A549 (cell line): Measurements from ENCODE around the gene IGSF22. TPM values are rescaled to one million over a fixed set of nuclear protein-coding genes. Genes with fewer than 3 reads are reported as not detected.
A peak's percentile ranks its signal among the peaks of the same experiment; 100 is the strongest.

Experiments used
- ATAC-seq, 2 experiments: fragments of 200-7000 bp in 1 of 2; fragments of >200 bp in 1 of 2; cut with Nextera tagmentation in 1 of 2; cut with Tn5 transposase in 1 of 2; 3 replicates each; pipeline versions ENCODE4 v1.8.0 to v1.9.1; 2018 to 2020; ENCODE audit warnings: mild to moderate bottlenecking in 1 of 2, moderate library complexity in 1 of 2
- CTCF ChIA-PET: fragments of 300-600 bp; sonication (Branson Sonifier 250); formaldehyde crosslinking; extraction: SDS; loops from one replicate; lab custom pipeline; 2021; ENCODE audit warnings: antibody characterized with exemption, inconsistent platforms; lab: Yijun Ruan, JAX
- POLR2A ChIA-PET: fragments of 350-600 bp; formaldehyde crosslinking; extraction: SDS; loops from one replicate; lab custom pipeline; 2021; ENCODE audit warnings: antibody characterized with exemption, inconsistent platforms; lab: Yijun Ruan, JAX
- DNase-seq, 2 experiments: peaks; one replicate each; pipeline versions ENCODE4 v3.0.0 to v3.0.0-alpha.2; 2011 to 2016; ENCODE audit warnings: low read depth in 1 of 2, low spot score in 1 of 2
- FAIRE-seq: peaks from 2 replicates; lab custom pipeline; 2011; peaks lifted over from hg19 to GRCh38; lab: Jason Lieb, UNC
- H3K27ac ChIP-seq, 2 experiments: fragments of >200 bp; sonication (Bioruptor Twin); formaldehyde crosslinking; 3 replicates each; pipeline ENCODE4 v1.5.1; 2016 to 2017
- H3K4me1 ChIP-seq: fragments of >200 bp; sonication (Bioruptor Twin); formaldehyde crosslinking; 3 replicates; pipeline ENCODE4 v1.6.1; 2016
- H3K4me2 ChIP-seq: fragments of >200 bp; sonication (Bioruptor Twin); formaldehyde crosslinking; 3 replicates; pipeline ENCODE4 v1.6.1; 2016
- H3K4me3 ChIP-seq: fragments of >200 bp; sonication (Bioruptor Twin); formaldehyde crosslinking; 3 replicates; pipeline ENCODE4 v1.5.1; 2016
- H3K9me3 ChIP-seq: fragments of >200 bp; sonication (Bioruptor Twin); formaldehyde crosslinking; 3 replicates; pipeline ENCODE4 v1.6.1; 2016
- CHD4 ChIP-seq: fragments of 200-600 bp; sonication (generic); IDR thresholded peaks from 2 replicates; pipeline ENCODE4 v1.6.1; 2016; ENCODE audit warnings: antibody characterized with exemption, mild to moderate bottlenecking, borderline replicate concordance
- EHF ChIP-seq: fragments of 250-450 bp; sonication (Bioruptor Pico); IDR thresholded peaks from 2 replicates; pipeline ENCODE4 v1.5.0; 2020; ENCODE audit warnings: mild to moderate bottlenecking
- ELK1 ChIP-seq: fragments of 150-350 bp; IDR thresholded peaks from 2 replicates; pipeline ENCODE4 v1.6.1; 2014; ENCODE audit warnings: low read depth, mild to moderate bottlenecking, low read length
- ESRRA ChIP-seq: fragments of 150-350 bp; IDR thresholded peaks from 2 replicates; pipeline ENCODE4 v1.6.1; 2014; ENCODE audit warnings: mild to moderate bottlenecking, low read length, borderline replicate concordance
- FOSL2 ChIP-seq, 2 experiments: fragments of 450-650 bp in 1 of 2; fragments of >200 bp in 1 of 2; sonication (Bioruptor Twin) in 1 of 2; formaldehyde crosslinking; IDR thresholded peaks; 2 replicates each; pipeline versions ENCODE4 v1.5.0 to v1.6.1; 2016 to 2020; ENCODE audit warnings: mild to moderate bottlenecking in 1 of 2, moderate library complexity in 1 of 2
- FOXS1 ChIP-seq: fragments of 250-450 bp; sonication (Bioruptor Pico); IDR thresholded peaks from 2 replicates; pipeline ENCODE4 v1.5.0; 2020; ENCODE audit warnings: mild to moderate bottlenecking, moderate library complexity
- HDAC2 ChIP-seq: fragments of 200-600 bp; sonication (generic); IDR thresholded peaks from 2 replicates; pipeline ENCODE4 v1.6.1; 2016
- HOXB5 ChIP-seq: fragments of 250-450 bp; sonication (Bioruptor Pico); IDR thresholded peaks from 2 replicates; pipeline ENCODE4 v1.5.0; 2020; ENCODE audit warnings: mild to moderate bottlenecking, moderate library complexity
- JUN ChIP-seq, 2 experiments: fragments of >200 bp; sonication (Bioruptor Twin); formaldehyde crosslinking; IDR thresholded peaks; 2 replicates in 1 of 2; 3 replicates in 1 of 2; pipeline ENCODE4 v1.6.1; 2016 to 2017
- KDM1A ChIP-seq: fragments of 200-600 bp; sonication (generic); IDR thresholded peaks from 2 replicates; pipeline ENCODE4 v1.6.1; 2016; ENCODE audit warnings: low read depth, mild to moderate bottlenecking
- MAX ChIP-seq: IDR thresholded peaks from 2 replicates; pipeline ENCODE4 v1.6.1; 2012
- PHF8 ChIP-seq: fragments of 200-600 bp; sonication (generic); IDR thresholded peaks from 2 replicates; pipeline ENCODE4 v1.6.1; 2016; ENCODE audit warnings: low read depth, mild to moderate bottlenecking, antibody characterized with exemption, moderate library complexity, borderline replicate concordance
- POLR2A ChIP-seq: IDR thresholded peaks from 2 replicates; pipeline ENCODE4 v1.6.1; 2012; ENCODE audit warnings: mild to moderate bottlenecking, low read length
- POLR2AphosphoS2 ChIP-seq: conservative IDR thresholded peaks from 2 replicates; pipeline ENCODE4 v1.6.1; 2012; ENCODE audit warnings: low read length, improper control_type of control experiment, inconsistent platforms
- RAD21 ChIP-seq, 2 experiments: fragments of >200 bp in 1 of 2; sonication (Bioruptor Twin) in 1 of 2; formaldehyde crosslinking in 1 of 2; IDR thresholded peaks in 1 of 2; conservative IDR thresholded peaks in 1 of 2; 2 replicates in 1 of 2; 3 replicates in 1 of 2; pipeline ENCODE4 v1.6.1; 2012 to 2018; ENCODE audit warnings: inconsistent platforms in 1 of 2
- REST ChIP-seq: fragments of 200-600 bp; sonication (generic); IDR thresholded peaks from 2 replicates; pipeline ENCODE4 v1.6.1; 2016; ENCODE audit warnings: antibody characterized with exemption, mild to moderate bottlenecking, moderate library complexity
- RFX5 ChIP-seq: fragments of 450-650 bp; IDR thresholded peaks from 2 replicates; pipeline ENCODE4 v1.7.1; 2014; ENCODE audit warnings: antibody characterized with exemption, mild to moderate bottlenecking, moderate library complexity
- SMC3 ChIP-seq: fragments of >200 bp; sonication (Bioruptor Twin); formaldehyde crosslinking; IDR thresholded peaks from 3 replicates; pipeline ENCODE4 v1.6.1; 2018; ENCODE audit warnings: inconsistent platforms
- TFCP2L1 ChIP-seq: fragments of 250-450 bp; sonication (Bioruptor Pico); IDR thresholded peaks from 2 replicates; pipeline ENCODE4 v1.5.0; 2021; ENCODE audit warnings: mild to moderate bottlenecking
- ZNF302 ChIP-seq: fragments of 250-450 bp; sonication (Bioruptor Pico); IDR thresholded peaks from 2 replicates; pipeline ENCODE4 v1.9.0; 2021; ENCODE audit warnings: inconsistent platforms, mild to moderate bottlenecking, moderate library complexity
- ZSCAN20 ChIP-seq: fragments of 250-450 bp; sonication (Bioruptor Pico); IDR thresholded peaks from 2 replicates; pipeline ENCODE4 v1.8.0; 2022; ENCODE audit warnings: mild to moderate bottlenecking, moderate library complexity
- WGBS: methylation state at CpG from one replicate; pipeline ENCODE4 v1.1.6; 2017; ENCODE audit errors: missing lambda C conversion rate; 5-methylcytosine and 5-hydroxymethylcytosine counted together
- polyA plus RNA-seq, 4 experiments: library from polyadenylated mRNA; depleted of rRNA in 3 of 4; stranded (reverse); fragments of >200 nt; fragmentation: RNase III in 1 of 4; extraction: RNeasy Plus Mini Kit Qiagen cat#74134 plus additional on column Dnase treatment in 1 of 4; gene quantifications; 2 replicates in 3 of 4; 3 replicates in 1 of 4; pipeline ENCODE4 v1.2.3, GENCODE V29; 2011 to 2017
- TF ChIP-seq, protein P1 (sequence below): fragments of >200 bp; sonication (Bioruptor Twin); formaldehyde crosslinking; IDR thresholded peaks from 3 replicates; pipeline ENCODE4 v1.6.1; 2016
- TF ChIP-seq, protein P2 (sequence below): IDR thresholded peaks from 2 replicates; pipeline ENCODE4 v1.6.1; 2012; ENCODE audit warnings: low read depth, borderline replicate concordance

Gene IGSF22
- polyA plus RNA-seq, 2 of the 4 experiments (the other 2 are of a cell fraction): 0.06 TPM; not detected in 1

DNA sequence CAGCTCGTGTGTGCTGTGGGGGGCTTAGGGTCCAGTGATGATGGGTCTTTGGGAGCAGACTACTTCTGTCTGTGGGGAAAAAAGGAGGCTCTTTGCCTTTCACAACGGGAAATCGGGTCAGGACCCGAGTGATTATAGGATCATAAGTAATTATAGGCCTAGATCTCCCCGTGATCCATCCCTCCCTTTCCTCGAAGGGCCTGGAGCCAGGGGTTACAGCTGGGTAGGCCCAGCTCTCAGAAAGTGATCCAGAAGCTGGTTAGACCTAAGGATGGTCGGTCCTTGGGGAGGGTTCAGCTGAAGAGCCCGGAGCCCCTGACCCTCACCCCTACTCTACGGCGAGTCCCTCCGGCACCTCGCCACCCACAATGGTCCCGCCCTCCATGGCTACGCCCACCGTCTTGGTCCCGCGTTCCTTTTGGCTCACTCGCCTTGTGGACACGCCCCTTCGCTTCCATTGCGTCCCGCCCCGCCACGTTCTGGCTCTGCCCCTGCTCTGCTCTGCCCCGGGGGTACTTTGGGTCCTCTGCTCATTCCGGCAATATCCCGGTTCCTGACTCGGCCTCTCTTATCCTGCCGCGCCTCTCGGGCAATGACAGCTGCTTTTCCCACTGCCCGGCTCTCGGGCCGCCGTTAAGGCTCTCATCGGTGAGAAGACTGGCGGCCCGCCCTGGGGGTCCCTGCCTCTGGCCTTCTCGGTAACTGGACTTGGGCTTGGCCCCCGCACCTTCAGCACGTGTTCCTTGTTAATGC, 5.0 kb downstream of the IGSF22 start:
- H3K27ac ChIP-seq: peak overlapping the region; percentile 18 to 77
- peak overlapping the region; percentile 64 for H3K4me3 ChIP-seq
- H3K9me3 ChIP-seq: no peaks in the 10 kb centered on the region
- TF ChIP-seq PHF8: no peak
- TF ChIP-seq POLR2A: peak; percentile 17
- TF ChIP-seq MAX: peak; percentile 41
- H3K4me2 ChIP-seq: peak overlapping the region; percentile 98
- FAIRE-seq (no peak), ATAC-seq (peak; percentile 90 to 95), DNase-seq (peak; percentile 70 to 76)
- WGBS: 8% methylated on average over 39 of the region's 41 CpGs
- ChIA-PET POLR2A (interaction anchor here (1.2 to 2.3 kb wide), 3 partner anchors 87 to 327 kb away, joined by 3 to 9 read pairs (median 6); partner anchors contain the start of genes LDHA, SPTY2D1 and TSG101), CTCF (interaction anchor here (0.7 to 5.5 kb wide), 18 partner anchors 8 to 180 kb away, joined by 3 to 45 read pairs (median 7); no protein-coding TSS in a partner anchor)
- H3K4me1 ChIP-seq: no peaks in the 10 kb centered on the region

- peak overlapping the region; percentile 98 for H3K4me2 ChIP-seq
- WGBS: 69% methylated on average over 5 of the region's 5 CpGs
- TF ChIP-seq TFCP2L1 (CRISPR knock-in tag): no peak
- TF ChIP-seq KDM1A: no peak
- TF ChIP-seq POLR2AphosphoS2: no peak
- TF ChIP-seq RAD21 (conservative IDR thresholded peaks at IDR 0.05 in 1 of 2, IDR thresholded peaks at IDR 0.05 in 1 of 2): no peak
- no peak for TF ChIP-seq ESRRA
- no peaks in the 10 kb centered on the region for H3K9me3 ChIP-seq
- DNase-seq (no peak), ATAC-seq (no peak), FAIRE-seq (no peak)
- H3K27ac ChIP-seq: no peak overlapping the region
- POLR2A ChIA-PET: interaction anchor here (2.2 to 2.3 kb wide), 2 partner anchors 86 to 194 kb away, joined by 6 to 9 read pairs; partner anchors contain the start of genes SPTY2D1 and TSG101
- no peaks in the 10 kb centered on the region for H3K4me1 ChIP-seq
- H3K4me3 ChIP-seq: no peak overlapping the region; the same call in 2 of the 3 replicates
- CTCF ChIA-PET: interaction anchor here (1.5 to 5.5 kb wide), 5 partner anchors 11 to 55 kb away, joined by 4 to 45 read pairs (median 7); no protein-coding TSS in a partner anchor
Observed at GRCh38 chr11:18720091-18720807, 5.7 kb downstream of the IGSF22 start.

- Histone ChIP-seq H3K4me3 (no peak overlapping the region), H3K9me3 (no peaks in the 10 kb centered on the region), H3K4me2 (no peak overlapping the region), H3K4me1 (no peaks in the 10 kb centered on the region), H3K27ac (no peak overlapping the region)
- DNase-seq (no peak), ATAC-seq (no peak), FAIRE-seq (no peak)
- CTCF ChIA-PET: interaction anchor here (2.3 kb wide), 1 partner anchor 16 kb away, joined by 6 read pairs; no protein-coding TSS in a partner anchor
- POLR2A ChIA-PET: no interaction called here
- 51% methylated on average over 7 of the region's 7 CpGs for WGBS
- no peak for TF ChIP-seq FOSL2 (IDR thresholded peaks at IDR 0.05)
- no peak for TF ChIP-seq FOSL2 (CRISPR knock-in tag; IDR thresholded peaks at IDR 0.05)
- no peak for TF ChIP-seq RAD21 (conservative IDR thresholded peaks at IDR 0.05 in 1 of 2, IDR thresholded peaks at IDR 0.05 in 1 of 2)
- TF ChIP-seq ESRRA: no peak
- TF ChIP-seq ZNF302 (CRISPR knock-in tag): no peak
- no peak for TF ChIP-seq SMC3
- no peak for TF ChIP-seq CHD4
- TF ChIP-seq HOXB5 (CRISPR knock-in tag): no peak
- TF ChIP-seq, protein P1, sequence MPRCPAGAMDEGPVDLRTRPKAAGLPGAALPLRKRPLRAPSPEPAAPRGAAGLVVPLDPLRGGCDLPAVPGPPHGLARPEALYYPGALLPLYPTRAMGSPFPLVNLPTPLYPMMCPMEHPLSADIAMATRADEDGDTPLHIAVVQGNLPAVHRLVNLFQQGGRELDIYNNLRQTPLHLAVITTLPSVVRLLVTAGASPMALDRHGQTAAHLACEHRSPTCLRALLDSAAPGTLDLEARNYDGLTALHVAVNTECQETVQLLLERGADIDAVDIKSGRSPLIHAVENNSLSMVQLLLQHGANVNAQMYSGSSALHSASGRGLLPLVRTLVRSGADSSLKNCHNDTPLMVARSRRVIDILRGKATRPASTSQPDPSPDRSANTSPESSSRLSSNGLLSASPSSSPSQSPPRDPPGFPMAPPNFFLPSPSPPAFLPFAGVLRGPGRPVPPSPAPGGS: no peak
- no peak for TF ChIP-seq JUN (IDR thresholded peaks at IDR 0.05)
- no peak for TF ChIP-seq EHF (CRISPR knock-in tag)
- no peak for TF ChIP-seq ELK1
- TF ChIP-seq FOXS1: no peak
- TF ChIP-seq ZSCAN20 (CRISPR knock-in tag): no peak
- TF ChIP-seq, protein P2, sequence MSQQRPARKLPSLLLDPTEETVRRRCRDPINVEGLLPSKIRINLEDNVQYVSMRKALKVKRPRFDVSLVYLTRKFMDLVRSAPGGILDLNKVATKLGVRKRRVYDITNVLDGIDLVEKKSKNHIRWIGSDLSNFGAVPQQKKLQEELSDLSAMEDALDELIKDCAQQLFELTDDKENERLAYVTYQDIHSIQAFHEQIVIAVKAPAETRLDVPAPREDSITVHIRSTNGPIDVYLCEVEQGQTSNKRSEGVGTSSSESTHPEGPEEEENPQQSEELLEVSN: no peak
- TF ChIP-seq REST: no peak
- no peak for TF ChIP-seq HDAC2
- TF ChIP-seq RFX5: no peak
Observed at GRCh38 chr11:18715476-18715875, 10.5 kb downstream of the IGSF22 start.
